ENCODE measurements around the gene BLTP3B. TPM values are rescaled to one million over a fixed set of nuclear protein-coding genes. Genes with fewer than 3 reads are reported as not detected.

The BLTP3B gene
- polyA plus RNA-seq, 1 donor (not counting 4 experiments of a cell fraction or from before 2014, with no cell fraction given): 11.7 TPM

GRCh38 chr12:100174495-100174894, 31.8 kb upstream of the BLTP3B start:
- DNase-seq (ENCODE audit: low read depth, low spot score) (no peak), FAIRE-seq (no peak)
- dilution Hi-C loops (cut with MboI; ENCODE audit: extremely low pct_ligation_motif_present, low sequenced_read_pairs): no loop called here
- H3K79me2 ChIP-seq (ENCODE audit: control insufficient read depth, insufficient read depth, low read length): no peaks in the 10 kb centered on the region
- H3K36me3 ChIP-seq (ENCODE audit: control insufficient read depth in 2 of 2, extremely low read depth in 1 of 2, insufficient read depth in 2 of 2, low read length in 2 of 2): no peaks in the 10 kb centered on the region
- H3K4me3 ChIP-seq (ENCODE audit: control insufficient read depth in 2 of 3, extremely low read depth in 1 of 3, insufficient read depth in 2 of 3, low read depth in 1 of 3, low read length in 3 of 3): no peak overlapping the region
- no peaks in the 10 kb centered on the region for H3K9me1 ChIP-seq (ENCODE audit: control insufficient read depth, extremely low read depth, insufficient read depth, low read length)
- no peak overlapping the region for H3K9ac ChIP-seq (ENCODE audit: control insufficient read depth, extremely low read depth, insufficient read depth, low read length)
- no peak overlapping the region for H2AFZ ChIP-seq (ENCODE audit: control insufficient read depth, low read length)
- TF ChIP-seq CTCF (optimal IDR thresholded peaks at IDR 0.05 in 1 of 3, IDR thresholded peaks at IDR 0.05 in 1 of 3, conservative IDR thresholded peaks at IDR 0.05 in 1 of 3; ENCODE audit: extremely low read depth in 1 of 3, insufficient read depth in 2 of 3, low read length in 3 of 3) (no peak), EZH2 (IDR thresholded peaks at IDR 0.05; ENCODE audit: low read length) (no peak)
- no peaks in the 10 kb centered on the region for H3K4me1 ChIP-seq (ENCODE audit: control insufficient read depth, extremely low read depth, insufficient read depth, low read length)
- H3K27ac ChIP-seq (ENCODE audit: control insufficient read depth, insufficient read depth, low read length): no peak overlapping the region
- no peaks in the 10 kb centered on the region for H3K27me3 ChIP-seq (ENCODE audit: control insufficient read depth, extremely low read depth, insufficient read depth, low read length)
- no peak overlapping the region for H3K4me2 ChIP-seq (ENCODE audit: control insufficient read depth, extremely low read depth, insufficient read depth, low read depth, low read length)
- no peaks in the 10 kb centered on the region for H3K9me3 ChIP-seq (ENCODE audit: control insufficient read depth, low read depth, low read length)
- no peaks in the 10 kb centered on the region for H4K20me1 ChIP-seq (ENCODE audit: control insufficient read depth, extremely low read depth, insufficient read depth, low read length)

- H3K9ac ChIP-seq (ENCODE audit: control insufficient read depth, extremely low read depth, insufficient read depth, low read length): no peak overlapping the region
- no peak for FAIRE-seq
- H2AFZ ChIP-seq (ENCODE audit: control insufficient read depth, low read length): no peak overlapping the region
- no peak overlapping the region for H3K4me2 ChIP-seq (ENCODE audit: control insufficient read depth, extremely low read depth, insufficient read depth, low read depth, low read length)
- no peak for DNase-seq (ENCODE audit: low read depth, low spot score)
- no peaks in the 10 kb centered on the region for H4K20me1 ChIP-seq (ENCODE audit: control insufficient read depth, extremely low read depth, insufficient read depth, low read length)
- no peak overlapping the region for H3K27ac ChIP-seq (ENCODE audit: control insufficient read depth, insufficient read depth, low read length)
- TF ChIP-seq CTCF (optimal IDR thresholded peaks at IDR 0.05 in 1 of 3, IDR thresholded peaks at IDR 0.05 in 1 of 3, conservative IDR thresholded peaks at IDR 0.05 in 1 of 3; ENCODE audit: extremely low read depth in 1 of 3, insufficient read depth in 2 of 3, low read length in 3 of 3) (no peak), EZH2 (IDR thresholded peaks at IDR 0.05; ENCODE audit: low read length) (no peak)
- H3K36me3 ChIP-seq (ENCODE audit: control insufficient read depth in 2 of 2, extremely low read depth in 1 of 2, insufficient read depth in 2 of 2, low read length in 2 of 2): no peaks in the 10 kb centered on the region
- H3K79me2 ChIP-seq (ENCODE audit: control insufficient read depth, insufficient read depth, low read length): no peaks in the 10 kb centered on the region
- dilution Hi-C loops (cut with MboI; ENCODE audit: extremely low pct_ligation_motif_present, low sequenced_read_pairs): no loop called here
- peaks cover 7% of the 10 kb centered on the region for H3K4me1 ChIP-seq (ENCODE audit: control insufficient read depth, extremely low read depth, insufficient read depth, low read length)
- H3K4me3 ChIP-seq (ENCODE audit: control insufficient read depth in 2 of 3, extremely low read depth in 1 of 3, insufficient read depth in 2 of 3, low read depth in 1 of 3, low read length in 3 of 3): no peak overlapping the region
- H3K9me3 ChIP-seq (ENCODE audit: control insufficient read depth, low read depth, low read length): no peaks in the 10 kb centered on the region
- no peaks in the 10 kb centered on the region for H3K27me3 ChIP-seq (ENCODE audit: control insufficient read depth, extremely low read depth, insufficient read depth, low read length)
- H3K9me1 ChIP-seq (ENCODE audit: control insufficient read depth, extremely low read depth, insufficient read depth, low read length): no peaks in the 10 kb centered on the region
These were observed 30.4 kb upstream of the BLTP3B start for GRCh38 chr12:100173111-100173510.

Measured in keratinocyte (primary cell).